Endodermal cell (in vitro differentiated cells): Measurements from ENCODE around the gene SUSD1. TPM values are rescaled to one million over a fixed set of nuclear protein-coding genes. Genes with fewer than 3 reads are reported as not detected.

ENCODE experiments used
- DNase-seq: peaks from one replicate; pipeline ENCODE4 v3.0.0-alpha.2; 2017
- H3K27ac ChIP-seq: 2 replicates; pipeline ENCODE4 v1.5.1; 2013; ENCODE audit warnings: mild to moderate bottlenecking, low read depth, low read length, moderate library complexity
- H3K27me3 ChIP-seq: 2 replicates; pipeline ENCODE4 v1.6.1; 2013; ENCODE audit warnings: mild to moderate bottlenecking, low read length, moderate library complexity; ENCODE audit not compliant: insufficient read depth, control insufficient read depth, poor library complexity, severe bottlenecking
- H3K36me3 ChIP-seq: 2 replicates; pipeline ENCODE4 v1.7.0; 2013; ENCODE audit warnings: mild to moderate bottlenecking, low read length, moderate library complexity; ENCODE audit not compliant: control insufficient read depth, insufficient read depth
- H3K4me1 ChIP-seq: one replicate; pipeline ENCODE4 v1.7.0; 2013; ENCODE audit warnings: low read length; ENCODE audit not compliant: control insufficient read depth, insufficient read depth
- H3K4me3 ChIP-seq: 2 replicates; pipeline ENCODE4 v1.5.1; 2013; ENCODE audit warnings: mild to moderate bottlenecking, low read length, moderate library complexity
- H3K9ac ChIP-seq: 2 replicates; pipeline ENCODE4 v1.6.1; 2013; ENCODE audit warnings: mild to moderate bottlenecking, low read length, moderate library complexity; ENCODE audit not compliant: poor library complexity, severe bottlenecking; ENCODE audit errors: extremely low read depth
- H3K9me3 ChIP-seq: 2 replicates; pipeline ENCODE4 v1.6.1; 2013; ENCODE audit warnings: mild to moderate bottlenecking, low read length, moderate library complexity; ENCODE audit not compliant: control insufficient read depth
- H3K27ac Mint-ChIP-seq: 2 replicates; pipeline ENCODE4 v1.8.0; 2020; ENCODE audit warnings: mixed read lengths
- H3K27me3 Mint-ChIP-seq: 2 replicates; pipeline ENCODE4 v1.8.0; 2021; ENCODE audit warnings: mild to moderate bottlenecking, mixed read lengths; ENCODE audit not compliant: insufficient read depth
- H3K36me3 Mint-ChIP-seq: 2 replicates; pipeline ENCODE4 v1.8.0; 2020; ENCODE audit warnings: low read depth, mixed read lengths
- H3K4me1 Mint-ChIP-seq: 2 replicates; pipeline ENCODE4 v1.8.0; 2020; ENCODE audit warnings: mixed read lengths
- H3K4me3 Mint-ChIP-seq: 2 replicates; pipeline ENCODE4 v1.8.0; 2020; ENCODE audit warnings: mild to moderate bottlenecking, moderate library complexity, mixed read lengths
- H3K9me3 Mint-ChIP-seq: 2 replicates; pipeline ENCODE4 v1.8.0; 2020; ENCODE audit warnings: mild to moderate bottlenecking, mixed read lengths
- CTCF ChIP-seq: fragments of 200-600 bp; sonication (generic); conservative IDR thresholded peaks from 2 replicates; pipeline ENCODE4 v1.5.0; 2021; ENCODE audit warnings: antibody characterized with exemption, mild to moderate bottlenecking
- WGBS, 2 experiments: methylation state at CpG; one replicate each; pipeline versions ENCODE4 v1.1.5 to v1.1.7; 2013; ENCODE audit warnings: missing lambda C conversion rate in 2 of 2, mixed read lengths in 1 of 2; ENCODE audit not compliant: insufficient coverage in 1 of 2, insufficient read length in 1 of 2; 5-methylcytosine and 5-hydroxymethylcytosine counted together
- total RNA-seq, 2 donors: library from RNA; stranded (reverse); fragmentation: NEBNext Ultra II Directional in 1 of 2; extraction: Animal tissue kit (Norgen Biotek cat#: 25700) in 1 of 2; gene quantifications; 2 replicates in 1 of 2; 3 replicates in 1 of 2; pipeline ENCODE4 v1.2.1, GENCODE V29; 2021

The SUSD1 gene
- total RNA-seq, 2 donors from 2014 or later = 7.7 to 10.4 TPM

GRCh38 chr9:112056996-112057395 lies 118.1 kb downstream of the SUSD1 start:
- Mint-ChIP-seq H3K27me3 (no peaks in the 10 kb centered on the region), H3K4me1 (no peaks in the 10 kb centered on the region), H3K9me3 (no peaks in the 10 kb centered on the region), H3K27ac (no peak overlapping the region), H3K36me3 (peaks cover 12% of the 10 kb centered on the region), H3K4me3 (no peak overlapping the region)
- Histone ChIP-seq H3K36me3 (no peaks in the 10 kb centered on the region), H3K27me3 (no peaks in the 10 kb centered on the region), H3K4me1 (no peaks in the 10 kb centered on the region), H3K4me3 (no peak overlapping the region), H3K27ac (no peak overlapping the region), H3K9ac (no peak overlapping the region), H3K9me3 (no peaks in the 10 kb centered on the region)
- 80 to 82% methylated on average over 1 to 2 of the region's 2 CpGs for WGBS, 2 experiments
- no peak for DNase-seq
- no peak for TF ChIP-seq CTCF

- Mint-ChIP-seq H3K27me3 (no peaks in the 10 kb centered on the region), H3K9me3 (no peaks in the 10 kb centered on the region), H3K4me1 (no peaks in the 10 kb centered on the region), H3K27ac (no peak overlapping the region), H3K4me3 (no peak overlapping the region), H3K36me3 (peaks cover 11% of the 10 kb centered on the region)
- no peak overlapping the region for H3K4me3 ChIP-seq
- DNase-seq = peak; percentile 17
- TF ChIP-seq CTCF = no peak
- H3K4me1 ChIP-seq = no peaks in the 10 kb centered on the region
- H3K9me3 ChIP-seq = no peaks in the 10 kb centered on the region
- H3K27ac ChIP-seq = no peak overlapping the region
- no peaks in the 10 kb centered on the region for H3K36me3 ChIP-seq
- no peak overlapping the region for H3K9ac ChIP-seq
- no peaks in the 10 kb centered on the region for H3K27me3 ChIP-seq
- 89 to 95% methylated on average over 4 of the region's 4 CpGs for WGBS, 2 experiments
Observed at GRCh38 chr9:112054916-112055315, 120.2 kb downstream of the SUSD1 start.

GRCh38 chr9:112051812-112052211 lies 123.3 kb downstream of the SUSD1 start:
- no peak overlapping the region for H3K27ac ChIP-seq
- peak; percentile 17 for DNase-seq
- WGBS, 2 experiments = 90 to 93% methylated on average over 2 to 5 of the region's 5 CpGs
- H3K9me3 Mint-ChIP-seq = peaks cover 8% of the 10 kb centered on the region
- no peak overlapping the region for H3K9ac ChIP-seq
- H3K4me1 Mint-ChIP-seq = no peaks in the 10 kb centered on the region
- H3K9me3 ChIP-seq = peaks cover 7% of the 10 kb centered on the region
- H3K4me3 ChIP-seq = no peak overlapping the region
- no peaks in the 10 kb centered on the region for H3K27me3 ChIP-seq
- peaks cover 18% of the 10 kb centered on the region for H3K36me3 Mint-ChIP-seq
- H3K27ac Mint-ChIP-seq = no peak overlapping the region
- TF ChIP-seq CTCF = no peak
- H3K36me3 ChIP-seq = no peaks in the 10 kb centered on the region
- no peaks in the 10 kb centered on the region for H3K4me1 ChIP-seq
- no peak overlapping the region for H3K4me3 Mint-ChIP-seq
- no peaks in the 10 kb centered on the region for H3K27me3 Mint-ChIP-seq
